GM12873 (cell line): ENCODE results near the gene BRF1.

Experiments used
- CTCF ChIP-seq: IDR thresholded peaks from 2 replicates; pipeline ENCODE4 v1.5.1; 2012; ENCODE audit warnings: low read depth, mild to moderate bottlenecking, moderate library complexity, low read length, control low read depth; ENCODE audit not compliant: insufficient read depth; ENCODE audit errors: missing control alignments

The BRF1 gene

DNA sequence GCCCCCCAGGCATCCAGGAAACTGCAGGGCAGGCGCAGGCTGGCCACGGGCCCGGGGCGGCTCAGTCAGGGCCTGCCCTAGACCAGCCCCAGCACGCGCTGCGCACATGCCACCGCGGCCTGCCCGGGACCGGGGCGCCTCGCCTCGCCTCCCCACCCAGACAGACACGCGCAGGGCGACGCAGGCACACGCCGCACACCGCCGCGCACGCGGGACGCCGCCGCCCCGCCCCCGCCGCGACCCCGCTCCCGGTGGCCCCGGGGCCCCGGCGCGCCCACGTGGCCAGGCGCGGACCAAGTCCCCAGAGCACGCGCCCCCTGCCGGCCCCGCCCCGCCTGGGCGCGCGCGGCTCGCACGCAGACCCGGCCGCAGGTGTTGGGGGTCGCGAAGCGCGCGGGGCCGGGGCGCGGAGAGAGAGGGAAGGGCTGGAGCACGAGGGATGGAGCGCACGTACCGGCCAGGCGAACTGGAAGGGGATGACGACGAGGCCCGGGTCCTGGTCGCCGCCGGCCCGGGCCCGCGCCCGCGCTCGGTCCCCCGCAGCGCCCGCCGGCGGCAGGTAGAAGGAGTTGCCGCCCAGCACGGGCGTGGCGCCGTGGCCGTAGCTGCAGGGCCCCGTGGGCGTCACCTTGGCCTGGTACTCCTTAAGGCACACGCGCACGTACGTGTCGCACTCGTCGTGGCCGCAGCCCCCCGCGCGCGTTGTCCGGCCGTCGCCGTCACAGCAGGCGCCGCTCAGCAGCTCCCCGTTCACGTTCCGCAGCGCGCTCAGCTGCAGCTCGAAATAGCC lies 133.3 kb downstream of the BRF1 start:
- no peak for TF ChIP-seq CTCF

DNA sequence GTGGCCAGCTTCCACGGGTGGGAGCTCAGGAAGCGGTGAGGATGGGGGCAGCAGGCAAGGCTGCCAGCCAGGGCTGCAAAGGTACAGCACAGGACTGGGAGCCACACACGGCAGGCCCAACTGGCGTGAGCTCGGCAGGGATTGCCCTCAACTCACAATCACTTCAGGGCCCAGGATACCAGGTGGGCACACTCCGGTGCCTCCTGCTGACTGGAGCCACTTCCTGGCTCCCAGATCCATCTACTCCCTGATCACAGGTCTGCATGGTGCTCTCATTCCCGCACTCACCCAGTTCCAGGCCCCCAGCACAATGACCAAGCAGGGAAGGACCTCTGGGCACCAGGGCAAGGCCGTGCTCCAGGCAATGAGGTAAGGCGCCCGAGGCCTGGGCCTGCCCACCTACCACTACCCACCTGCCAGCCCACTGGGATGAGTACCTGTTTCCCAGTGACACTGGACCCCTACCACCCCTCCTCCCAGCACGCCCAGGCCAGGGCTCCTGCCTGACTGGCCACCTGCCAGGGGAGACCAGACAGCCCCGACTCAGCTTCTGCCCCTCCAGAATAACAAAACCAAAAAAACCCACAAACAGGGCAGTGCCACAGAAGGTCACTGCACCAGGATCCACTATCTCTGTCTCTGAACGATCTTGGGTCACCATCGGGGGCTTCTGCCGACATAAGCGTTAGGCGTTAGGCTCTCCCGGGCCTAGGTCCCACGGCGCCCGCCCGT lies 134.1 kb downstream of the BRF1 start:
- no peak for TF ChIP-seq CTCF

- TF ChIP-seq CTCF: no peak
These were observed 134.9 kb downstream of the BRF1 start for GRCh38 chr14:105165761-105166485.

GRCh38 chr14:105165134-105165704 lies 135.6 kb downstream of the BRF1 start:
- TF ChIP-seq CTCF: no peak

DNA sequence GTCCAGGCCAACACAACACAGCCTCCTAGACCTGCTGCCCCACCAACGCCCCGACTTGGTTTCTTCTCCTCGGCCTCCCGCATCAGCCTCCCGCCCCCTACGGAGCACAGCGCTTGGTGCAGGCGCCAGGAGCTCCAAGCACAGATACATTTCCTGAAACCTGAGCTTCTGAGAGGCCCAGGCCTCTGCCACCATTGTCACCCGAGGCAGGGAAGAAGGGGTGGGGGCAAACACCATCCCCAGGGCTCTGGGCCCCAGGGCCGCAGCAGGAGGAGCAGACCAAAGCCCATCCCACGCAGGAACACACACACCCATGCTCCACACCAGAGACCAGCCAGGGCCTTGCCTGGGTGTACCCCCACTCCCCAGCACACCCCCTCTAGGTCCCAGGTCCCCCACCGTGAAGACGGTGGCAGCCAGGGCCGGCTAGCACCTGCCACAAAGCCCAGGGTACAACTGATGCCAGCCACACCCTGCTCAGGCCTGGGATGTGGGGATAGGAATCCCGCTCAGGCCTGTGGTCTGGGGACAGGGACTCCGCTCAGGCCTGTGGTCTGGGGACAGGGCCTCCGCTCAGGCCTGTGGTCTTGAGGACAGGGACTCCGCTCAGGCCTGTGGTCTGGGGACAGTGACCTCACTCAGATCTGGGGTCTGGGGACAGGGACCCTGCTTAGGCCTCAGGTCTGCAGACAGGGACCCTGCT lies 137.6 kb downstream of the BRF1 start:
- TF ChIP-seq CTCF: no peak

- TF ChIP-seq CTCF: no peak
These were observed 138.2 kb downstream of the BRF1 start for GRCh38 chr14:105162669-105162979.
